GM23338 (cell line): ENCODE measurements around the gene SIDT1. TPM values are rescaled to one million over a fixed set of nuclear protein-coding genes. Genes with fewer than 3 reads are reported as not detected.

ENCODE experiments used
- ATAC-seq: fragments of 200-7000 bp; cut with Tn5 transposase; 3 replicates; pipeline ENCODE4 v1.9.1; 2020
- DNase-seq: peaks from one replicate; pipeline ENCODE4 v3.0.0-alpha.2; 2015; ENCODE audit warnings: low spot score
- H2AFZ ChIP-seq: fragments of 200-600 bp; sonication (generic); 2 replicates; pipeline ENCODE4 v1.8.0; 2016; ENCODE audit warnings: antibody characterized with exemption, mild to moderate bottlenecking, moderate library complexity
- H3F3A ChIP-seq: fragments of 200-600 bp; sonication (generic); replicated peaks from 2 replicates; pipeline ENCODE4 v1.8.0; 2017; ENCODE audit warnings: antibody characterized with exemption, mixed run types, low read depth
- H3K27ac ChIP-seq: fragments of 200-600 bp; sonication (generic); 2 replicates; pipeline ENCODE4 v1.6.1; 2016; ENCODE audit warnings: low read depth
- H3K27me3 ChIP-seq: fragments of 200-600 bp; sonication (generic); 2 replicates; pipeline ENCODE4 v1.8.0; 2016; ENCODE audit warnings: mild to moderate bottlenecking, mixed run types, moderate library complexity; ENCODE audit not compliant: insufficient read depth
- H3K36me3 ChIP-seq: fragments of 200-600 bp; sonication (generic); 2 replicates; pipeline ENCODE4 v1.8.0; 2016; ENCODE audit warnings: mild to moderate bottlenecking; ENCODE audit not compliant: insufficient read depth
- H3K4me1 ChIP-seq: fragments of 200-600 bp; sonication (generic); 2 replicates; pipeline ENCODE4 v1.8.0; 2016; ENCODE audit warnings: mild to moderate bottlenecking, moderate library complexity; ENCODE audit not compliant: insufficient read depth
- H3K4me2 ChIP-seq: fragments of 200-600 bp; sonication (generic); 2 replicates; pipeline ENCODE4 v1.7.1; 2017; ENCODE audit warnings: mixed run types
- H3K4me3 ChIP-seq: fragments of 200-600 bp; sonication (generic); 2 replicates; pipeline ENCODE4 v1.6.1; 2016; ENCODE audit warnings: mixed run types
- H3K79me2 ChIP-seq: fragments of 200-600 bp; sonication (generic); replicated peaks from 2 replicates; pipeline ENCODE4 v1.8.0; 2017; ENCODE audit warnings: mild to moderate bottlenecking; ENCODE audit not compliant: insufficient read depth
- H3K9me2 ChIP-seq: fragments of 200-600 bp; sonication (generic); 2 replicates; pipeline ENCODE4 v1.8.0; 2017; ENCODE audit not compliant: insufficient read depth
- H4K20me1 ChIP-seq: fragments of 200-600 bp; sonication (generic); replicated peaks from 2 replicates; pipeline ENCODE4 v1.8.0; 2017; ENCODE audit warnings: mild to moderate bottlenecking; ENCODE audit not compliant: insufficient read depth
- H3K27ac Mint-ChIP-seq: 2 replicates; pipeline ENCODE4 v1.8.0; 2020; ENCODE audit warnings: inconsistent platforms, mild to moderate bottlenecking, moderate library complexity, mixed read lengths
- H3K27me3 Mint-ChIP-seq: 3 replicates; pipeline ENCODE4 v1.8.0; 2022; ENCODE audit warnings: low read depth, mild to moderate bottlenecking, moderate library complexity, mixed read lengths, inconsistent platforms; ENCODE audit not compliant: insufficient read depth, poor library complexity
- H3K36me3 Mint-ChIP-seq: 3 replicates; pipeline ENCODE4 v1.8.0; 2021; ENCODE audit warnings: low read depth, mild to moderate bottlenecking, inconsistent platforms, moderate library complexity, mixed read lengths
- H3K4me1 Mint-ChIP-seq: 3 replicates; pipeline ENCODE4 v1.8.0; 2020; ENCODE audit warnings: mild to moderate bottlenecking, inconsistent platforms, mixed read lengths
- H3K4me3 Mint-ChIP-seq: 3 replicates; pipeline ENCODE4 v1.8.0; 2021; ENCODE audit warnings: moderate library complexity, mild to moderate bottlenecking, inconsistent platforms, mixed read lengths
- H3K9me3 Mint-ChIP-seq: 3 replicates; pipeline ENCODE4 v1.8.0; 2020; ENCODE audit warnings: moderate library complexity, mild to moderate bottlenecking, inconsistent platforms, mixed read lengths
- CREB1 ChIP-seq: fragments of 250-450 bp; sonication (Bioruptor Pico); IDR thresholded peaks from 2 replicates; pipeline ENCODE4 v1.5.0; 2020; ENCODE audit warnings: low read depth, mild to moderate bottlenecking, moderate library complexity
- EZH2 ChIP-seq: fragments of 200-600 bp; sonication (generic); IDR thresholded peaks from one replicate; pipeline ENCODE4 v1.8.0; 2017; ENCODE audit warnings: antibody characterized with exemption, mild to moderate bottlenecking, low read depth; ENCODE audit not compliant: unreplicated experiment
- NANOG ChIP-seq: IDR thresholded peaks from 2 replicates; pipeline ENCODE4 v1.6.1; 2016; ENCODE audit warnings: antibody characterized with exemption, borderline replicate concordance
- polyA plus RNA-seq: library from polyadenylated mRNA; unstranded; fragments of >200 nt; fragmentation: Nextera tagmentation; extraction: Ambion mirVana; gene quantifications from 2 replicates; pipeline ENCODE4 v1.2.1, GENCODE V29; 2016
- total RNA-seq: library from RNA; depleted of rRNA; stranded (reverse); fragments of >200 nt; shearing (Covaris generic); gene quantifications from 2 replicates; pipeline ENCODE4 v1.2.3, GENCODE V29; 2014
- TF ChIP-seq, protein P1 (sequence below): IDR thresholded peaks from one replicate; pipeline ENCODE4 v1.6.1; 2018; ENCODE audit warnings: antibody characterized with exemption; ENCODE audit not compliant: unreplicated experiment
- TF ChIP-seq, protein P2 (sequence below), 2 experiments: fragments of 200-600 bp in 1 of 2; sonication (generic) in 1 of 2; conservative IDR thresholded peaks; 2 replicates each; pipeline versions ENCODE4 v1.5.1 to v1.6.1; 2016 to 2017; ENCODE audit warnings: antibody characterized with exemption in 2 of 2, low read depth in 2 of 2, mild to moderate bottlenecking in 2 of 2, moderate library complexity in 1 of 2

SIDT1 gene
- total and polyA plus RNA-seq, 2 experiments from 2014 or later: 0.10 TPM; not detected in 1

DNA sequence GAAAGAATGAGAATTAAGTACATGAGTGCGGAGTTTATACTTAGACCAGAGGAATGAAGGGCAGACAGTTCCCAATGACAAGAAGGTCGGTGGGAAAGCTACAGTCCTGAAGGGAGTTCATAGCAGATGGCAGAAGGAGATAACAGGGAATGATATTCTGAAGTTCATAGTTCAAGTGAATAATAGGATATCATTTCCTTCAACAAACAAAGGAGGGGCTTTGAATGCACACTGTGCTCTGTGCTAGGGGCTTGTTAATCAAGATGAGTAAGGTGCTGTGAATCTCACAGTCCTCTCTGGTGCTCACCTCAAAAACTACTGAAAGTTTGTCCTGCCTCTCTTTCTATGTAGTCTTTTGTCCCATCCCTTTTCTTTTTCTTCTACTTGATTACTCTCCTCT is 41.9 kb downstream of the SIDT1 start:
- no peak for DNase-seq
- Histone ChIP-seq H3F3A (no peaks in the 10 kb centered on the region), H3K27ac (no peak overlapping the region), H2AFZ (no peak overlapping the region), H3K36me3 (no peaks in the 10 kb centered on the region), H3K4me3 (no peak overlapping the region), H4K20me1 (no peaks in the 10 kb centered on the region), H3K9me2 (no peaks in the 10 kb centered on the region), H3K27me3 (no peaks in the 10 kb centered on the region), H3K4me1 (no peaks in the 10 kb centered on the region), H3K79me2 (no peaks in the 10 kb centered on the region), H3K4me2 (no peak overlapping the region)
- H3K4me3 Mint-ChIP-seq: no peak overlapping the region
- TF ChIP-seq NANOG: no peak
- no peak for TF ChIP-seq CREB1 (CRISPR knock-in tag)
- H3K36me3 Mint-ChIP-seq: no peaks in the 10 kb centered on the region
- ATAC-seq: no peak
- no peak overlapping the region for H3K27ac Mint-ChIP-seq
- H3K27me3 Mint-ChIP-seq: peaks cover 2% of the 10 kb centered on the region
- peaks cover 4% of the 10 kb centered on the region; the same call in 2 of the 3 replicates for H3K4me1 Mint-ChIP-seq
- H3K9me3 Mint-ChIP-seq: no peaks in the 10 kb centered on the region

- Histone ChIP-seq H3K36me3 (no peaks in the 10 kb centered on the region), H3K79me2 (no peaks in the 10 kb centered on the region), H2AFZ (no peak overlapping the region), H3K4me3 (no peak overlapping the region), H4K20me1 (no peaks in the 10 kb centered on the region), H3F3A (no peaks in the 10 kb centered on the region), H3K4me1 (no peaks in the 10 kb centered on the region), H3K27me3 (no peaks in the 10 kb centered on the region), H3K9me2 (no peaks in the 10 kb centered on the region), H3K4me2 (no peak overlapping the region), H3K27ac (no peak overlapping the region)
- Mint-ChIP-seq H3K9me3 (no peaks in the 10 kb centered on the region), H3K27me3 (peaks cover 2% of the 10 kb centered on the region), H3K27ac (no peak overlapping the region), H3K4me3 (no peak overlapping the region), H3K36me3 (no peaks in the 10 kb centered on the region), H3K4me1 (peaks cover 4% of the 10 kb centered on the region; the same call in 2 of the 3 replicates)
- ATAC-seq (peak; percentile 65), DNase-seq (peak; percentile 32)
- no peak for TF ChIP-seq EZH2
- TF ChIP-seq, protein P1, sequence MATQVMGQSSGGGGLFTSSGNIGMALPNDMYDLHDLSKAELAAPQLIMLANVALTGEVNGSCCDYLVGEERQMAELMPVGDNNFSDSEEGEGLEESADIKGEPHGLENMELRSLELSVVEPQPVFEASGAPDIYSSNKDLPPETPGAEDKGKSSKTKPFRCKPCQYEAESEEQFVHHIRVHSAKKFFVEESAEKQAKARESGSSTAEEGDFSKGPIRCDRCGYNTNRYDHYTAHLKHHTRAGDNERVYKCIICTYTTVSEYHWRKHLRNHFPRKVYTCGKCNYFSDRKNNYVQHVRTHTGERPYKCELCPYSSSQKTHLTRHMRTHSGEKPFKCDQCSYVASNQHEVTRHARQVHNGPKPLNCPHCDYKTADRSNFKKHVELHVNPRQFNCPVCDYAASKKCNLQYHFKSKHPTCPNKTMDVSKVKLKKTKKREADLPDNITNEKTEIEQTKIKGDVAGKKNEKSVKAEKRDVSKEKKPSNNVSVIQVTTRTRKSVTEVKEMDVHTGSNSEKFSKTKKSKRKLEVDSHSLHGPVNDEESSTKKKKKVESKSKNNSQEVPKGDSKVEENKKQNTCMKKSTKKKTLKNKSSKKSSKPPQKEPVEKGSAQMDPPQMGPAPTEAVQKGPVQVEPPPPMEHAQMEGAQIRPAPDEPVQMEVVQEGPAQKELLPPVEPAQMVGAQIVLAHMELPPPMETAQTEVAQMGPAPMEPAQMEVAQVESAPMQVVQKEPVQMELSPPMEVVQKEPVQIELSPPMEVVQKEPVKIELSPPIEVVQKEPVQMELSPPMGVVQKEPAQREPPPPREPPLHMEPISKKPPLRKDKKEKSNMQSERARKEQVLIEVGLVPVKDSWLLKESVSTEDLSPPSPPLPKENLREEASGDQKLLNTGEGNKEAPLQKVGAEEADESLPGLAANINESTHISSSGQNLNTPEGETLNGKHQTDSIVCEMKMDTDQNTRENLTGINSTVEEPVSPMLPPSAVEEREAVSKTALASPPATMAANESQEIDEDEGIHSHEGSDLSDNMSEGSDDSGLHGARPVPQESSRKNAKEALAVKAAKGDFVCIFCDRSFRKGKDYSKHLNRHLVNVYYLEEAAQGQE: no peak
- TF ChIP-seq, protein P2, sequence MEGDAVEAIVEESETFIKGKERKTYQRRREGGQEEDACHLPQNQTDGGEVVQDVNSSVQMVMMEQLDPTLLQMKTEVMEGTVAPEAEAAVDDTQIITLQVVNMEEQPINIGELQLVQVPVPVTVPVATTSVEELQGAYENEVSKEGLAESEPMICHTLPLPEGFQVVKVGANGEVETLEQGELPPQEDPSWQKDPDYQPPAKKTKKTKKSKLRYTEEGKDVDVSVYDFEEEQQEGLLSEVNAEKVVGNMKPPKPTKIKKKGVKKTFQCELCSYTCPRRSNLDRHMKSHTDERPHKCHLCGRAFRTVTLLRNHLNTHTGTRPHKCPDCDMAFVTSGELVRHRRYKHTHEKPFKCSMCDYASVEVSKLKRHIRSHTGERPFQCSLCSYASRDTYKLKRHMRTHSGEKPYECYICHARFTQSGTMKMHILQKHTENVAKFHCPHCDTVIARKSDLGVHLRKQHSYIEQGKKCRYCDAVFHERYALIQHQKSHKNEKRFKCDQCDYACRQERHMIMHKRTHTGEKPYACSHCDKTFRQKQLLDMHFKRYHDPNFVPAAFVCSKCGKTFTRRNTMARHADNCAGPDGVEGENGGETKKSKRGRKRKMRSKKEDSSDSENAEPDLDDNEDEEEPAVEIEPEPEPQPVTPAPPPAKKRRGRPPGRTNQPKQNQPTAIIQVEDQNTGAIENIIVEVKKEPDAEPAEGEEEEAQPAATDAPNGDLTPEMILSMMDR (conservative IDR thresholded peaks at IDR 0.05; ENCODE audit: low read depth in 2 of 2): no peak
These were observed 42.9 kb downstream of the SIDT1 start for GRCh38 chr3:113575206-113575605.
